Measurements from ENCODE around the gene CNTLN. TPM values are rescaled to one million over a fixed set of nuclear protein-coding genes. Genes with fewer than 3 reads are reported as not detected.

Gene CNTLN
- total RNA-seq, 1 experiment from 2014 or later: 15.0 TPM

- no peak overlapping the region for H3K4me2 ChIP-seq (ENCODE audit: insufficient read depth, insufficient read length, low read length)
- no peaks in the 10 kb centered on the region for H3K79me1 ChIP-seq (ENCODE audit: insufficient read depth, low read depth, low read length, poor library complexity, severe bottlenecking)
- no peak overlapping the region for H3K56ac ChIP-seq (ENCODE audit: insufficient read length, low read depth, low read length)
- Mint-ChIP-seq H3K27me3 (ENCODE audit: low read depth) (no peaks in the 10 kb centered on the region), H3K9me3 (no peaks in the 10 kb centered on the region), H3K36me3 (ENCODE audit: insufficient read depth in 1 of 3, low read depth in 3 of 3) (peaks cover 0 to 15% (median 4%) of the 10 kb centered on the region in 3 experiments; a peak in 2 of 7 replicates), H3K27ac (no peak overlapping the region), H3K4me3 (no peak overlapping the region), H3K4me1 (no peaks in the 10 kb centered on the region)
- no peak overlapping the region for H2BK20ac ChIP-seq (ENCODE audit: low read depth, low read length, poor library complexity, severe bottlenecking)
- no peaks in the 10 kb centered on the region for H3K27me3 ChIP-seq (ENCODE audit: insufficient read depth, low read length)
- no CpG with 5 or more reads among the region's 5 CpGs for WGBS (ENCODE audit: extremely low coverage, insufficient read length, low lambda C conversion rate)
- no peaks in the 10 kb centered on the region for H4K20me1 ChIP-seq (ENCODE audit: control insufficient read depth, insufficient read depth, insufficient read length)
- H2AK5ac ChIP-seq (ENCODE audit: insufficient read length, low read length): no peak overlapping the region
- H3K23me2 ChIP-seq (ENCODE audit: insufficient read length, low read depth, low read length, poor library complexity, severe bottlenecking): no peaks in the 10 kb centered on the region
- H3T11ph ChIP-seq (ENCODE audit: low read length): no peak overlapping the region
- no peak overlapping the region for H2AFZ ChIP-seq (ENCODE audit: low read length)
- H2BK12ac ChIP-seq (ENCODE audit: insufficient read length, low read depth, low read length): no peak overlapping the region
- no peaks in the 10 kb centered on the region for H3K4me1 ChIP-seq (ENCODE audit: insufficient read depth, low read length)
- no peak overlapping the region for H4K5ac ChIP-seq (ENCODE audit: insufficient read length, low read depth, low read length)
- no peak overlapping the region for H2BK120ac ChIP-seq (ENCODE audit: low read depth, low read length, poor library complexity, severe bottlenecking)
- H3K4ac ChIP-seq (ENCODE audit: low read depth, low read length): no peak overlapping the region
- no peaks in the 10 kb centered on the region for H3K9me3 ChIP-seq (ENCODE audit: control insufficient read depth, low read depth, low read length)
- H2BK15ac ChIP-seq (ENCODE audit: low read depth, low read length): no peak overlapping the region
- H3K18ac ChIP-seq (ENCODE audit: insufficient read length, low read depth, low read length): no peak overlapping the region
- no peak for TF ChIP-seq CTCF (conservative IDR thresholded peaks at IDR 0.05)
- DNase-seq: no peak
- H2BK5ac ChIP-seq (ENCODE audit: insufficient read length, low read length): no peak overlapping the region
- H3K79me2 ChIP-seq (ENCODE audit: insufficient read depth, low read length): no peaks in the 10 kb centered on the region
- H3K23ac ChIP-seq (ENCODE audit: insufficient read length, low read depth, low read length): no peak overlapping the region
- no peak overlapping the region for H3K27ac ChIP-seq (ENCODE audit: insufficient read length, low read depth, low read length)
- H4K8ac ChIP-seq (replicated peaks; ENCODE audit: insufficient read length, low read depth, low read length): no peak overlapping the region
- no peak overlapping the region for H3K9ac ChIP-seq (ENCODE audit: extremely low read depth, insufficient read length, low read length)
- no peak overlapping the region for H4K91ac ChIP-seq (ENCODE audit: insufficient read length, low read depth, low read length)
- no peak overlapping the region for H3K14ac ChIP-seq (ENCODE audit: insufficient read depth, low read length)
Observed at GRCh38 chr9:17380126-17380861, 245.5 kb downstream of the CNTLN start.
